Measurements from ENCODE around the gene STAU1.
"Not testable (repeated sequence)": the region's sequence is repeated elsewhere in the genome, so short reads cannot be mapped to it uniquely, and the experiment has no call there.

The STAU1 gene

DNA sequence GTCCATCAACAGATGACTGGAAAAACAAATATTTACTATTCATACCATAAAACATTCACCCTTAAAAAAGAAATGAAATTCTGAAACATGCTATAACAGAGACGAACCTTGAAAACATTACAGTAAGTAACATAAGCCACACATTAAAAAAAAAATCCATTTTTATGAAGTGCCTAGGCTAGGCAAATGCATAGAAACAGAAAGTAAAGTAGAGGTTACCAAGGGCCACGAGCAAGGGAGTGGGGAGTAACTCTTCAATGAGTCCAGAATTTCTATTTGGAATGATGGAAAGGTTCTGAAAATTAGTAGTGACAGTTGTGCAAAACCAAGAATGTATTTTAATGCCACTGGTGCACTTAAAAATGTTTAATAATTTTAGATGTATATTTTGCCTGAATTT lies 47.7 kb downstream of the STAU1 start:
- H3K4me3 ChIP-seq (ENCODE audit: low read depth, low read length): no peak overlapping the region
- DNase-seq (ENCODE audit: low read depth): no peak
- no peak for TF ChIP-seq CTCF (IDR thresholded peaks at IDR 0.05; ENCODE audit: insufficient read depth, low read depth, low read length, missing control alignments)

DNA sequence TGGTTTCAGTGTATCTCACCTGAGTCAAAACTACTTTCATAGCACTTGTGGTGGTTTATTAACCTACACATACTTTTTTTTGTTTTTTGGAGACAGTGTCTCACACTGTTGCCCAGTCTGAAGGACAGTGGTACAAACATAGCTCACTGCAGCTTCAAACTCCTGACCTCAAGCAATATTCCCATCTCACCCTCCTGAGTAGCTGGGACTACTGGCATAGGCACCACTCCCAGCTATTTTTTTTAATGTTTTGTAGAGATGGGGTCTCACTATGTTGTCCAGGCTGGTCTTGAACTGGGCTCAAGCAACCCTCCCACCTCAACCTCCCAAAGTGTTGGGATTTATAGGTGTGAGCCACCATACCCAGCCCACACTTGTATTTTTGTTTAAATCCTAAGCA lies 49.7 kb downstream of the STAU1 start:
- H3K4me3 ChIP-seq (ENCODE audit: low read depth, low read length): no peak overlapping the region
- no peak for TF ChIP-seq CTCF (IDR thresholded peaks at IDR 0.05; ENCODE audit: insufficient read depth, low read depth, low read length, missing control alignments)
- no peak for DNase-seq (ENCODE audit: low read depth)

GRCh38 chr20:49136817-49137571 lies 51.1 kb downstream of the STAU1 start:
- H3K4me3 ChIP-seq (ENCODE audit: low read depth, low read length): no peak overlapping the region
- no peak for DNase-seq (ENCODE audit: low read depth)
- no peak for TF ChIP-seq CTCF (IDR thresholded peaks at IDR 0.05; ENCODE audit: insufficient read depth, low read depth, low read length, missing control alignments)

DNA sequence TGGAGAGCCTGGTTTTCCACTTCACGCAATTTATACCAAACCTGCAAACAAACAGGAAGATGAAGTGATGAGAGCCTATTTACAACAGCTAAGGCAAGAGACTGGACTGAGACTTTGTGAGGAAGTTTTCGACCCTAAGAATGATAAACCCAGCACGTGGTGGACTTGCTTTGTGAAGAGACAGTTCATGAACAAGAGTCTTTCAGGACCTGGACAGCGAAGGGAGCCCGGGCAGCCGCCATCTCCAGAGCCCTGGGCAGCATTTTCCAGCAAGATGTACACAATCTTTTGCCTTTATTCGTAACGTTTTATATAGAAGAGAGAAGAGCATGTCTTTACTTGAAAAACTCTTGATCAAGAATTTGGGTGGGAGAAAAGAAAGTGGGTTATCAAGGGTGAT lies 53.3 kb downstream of the STAU1 start:
- DNase-seq (ENCODE audit: low read depth); H3K4me3 ChIP-seq (ENCODE audit: low read depth, low read length): not testable (repeated sequence)

DNA sequence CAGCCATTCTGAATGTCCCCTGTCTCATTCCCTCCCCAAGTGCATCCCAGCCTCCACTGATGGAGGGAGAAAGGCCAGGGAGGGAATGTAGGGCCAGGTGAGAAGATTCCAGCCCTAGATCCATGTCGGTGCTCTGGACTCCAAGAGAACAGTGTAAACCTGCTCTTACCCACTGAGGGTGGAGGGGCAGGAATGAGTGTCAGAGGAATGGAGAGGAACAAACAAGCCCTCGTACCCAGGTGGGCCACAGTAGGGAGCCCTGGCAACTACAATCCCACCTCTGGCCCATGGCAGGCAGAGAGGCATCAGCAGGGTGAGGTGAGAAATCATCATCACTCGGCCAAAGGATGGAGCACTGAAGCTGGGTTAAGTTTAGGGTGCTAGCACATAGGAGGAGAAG lies 54.6 kb downstream of the STAU1 start:
- no peak overlapping the region for H3K4me3 ChIP-seq (ENCODE audit: low read depth, low read length)
- DNase-seq (ENCODE audit: low read depth): no peak
- TF ChIP-seq CTCF (IDR thresholded peaks at IDR 0.05; ENCODE audit: insufficient read depth, low read depth, low read length, missing control alignments): no peak

GRCh38 chr20:49132995-49133478 lies 55.1 kb downstream of the STAU1 start:
- TF ChIP-seq CTCF (IDR thresholded peaks at IDR 0.05; ENCODE audit: insufficient read depth, low read depth, low read length, missing control alignments): peak; percentile 36
- DNase-seq (ENCODE audit: low read depth): peak; percentile 71
- no peak overlapping the region for H3K4me3 ChIP-seq (ENCODE audit: low read depth, low read length)

- no peak overlapping the region for H3K4me3 ChIP-seq (ENCODE audit: low read depth, low read length)
- DNase-seq (ENCODE audit: low read depth): no peak
- no peak for TF ChIP-seq CTCF (IDR thresholded peaks at IDR 0.05; ENCODE audit: insufficient read depth, low read depth, low read length, missing control alignments)
These were observed 64.2 kb downstream of the STAU1 start for GRCh38 chr20:49123982-49124381.

Measured in GM12865 (cell line).